IMR-90 (cell line): ENCODE data around the gene TTC3. TPM values are rescaled to one million over a fixed set of nuclear protein-coding genes. Genes with fewer than 3 reads are reported as not detected.

Experiments used
- ATAC-seq: fragments of 200-7000 bp; cut with Tn5 transposase; 2 replicates; pipeline ENCODE4 v1.9.1; 2020; ENCODE audit warnings: low read depth, mild to moderate bottlenecking, moderate library complexity
- BruUV-seq: library from RNA; stranded (reverse); fragments of 400-500 nt; replicated peaks from 2 replicates; lab custom pipeline; 2021; lab: Mats Ljungman, UMichigan
- CTCF ChIA-PET: fragments of 300-600 bp; formaldehyde crosslinking; extraction: SDS; loops from one replicate; lab custom pipeline; 2021; ENCODE audit warnings: antibody characterized with exemption; lab: Yijun Ruan, JAX
- POLR2A ChIA-PET: fragments of 300-600 bp; sonication (Branson Sonifier 250); formaldehyde crosslinking; loops from one replicate; lab custom pipeline; 2022; ENCODE audit warnings: antibody characterized with exemption; ENCODE audit not compliant: unreplicated experiment; lab: Charles Lee
- DNase-seq: peaks from one replicate; pipeline ENCODE4 v3.0.0; 2013
- H2AFZ ChIP-seq: replicated peaks from 2 replicates; pipeline ENCODE3; 2013; ENCODE audit warnings: low read length, mild to moderate bottlenecking; ENCODE audit not compliant: poor library complexity
- H2AK5ac ChIP-seq: 2 replicates; pipeline ENCODE4 v1.6.1; 2013; ENCODE audit warnings: low read depth, low read length, inconsistent platforms
- H2AK9ac ChIP-seq: replicated peaks from 2 replicates; pipeline ENCODE3; 2013; ENCODE audit warnings: mild to moderate bottlenecking, low read depth, low read length, moderate library complexity; ENCODE audit not compliant: poor library complexity
- H2BK120ac ChIP-seq: 2 replicates; pipeline ENCODE4 v1.6.1; 2013; ENCODE audit warnings: low read depth, low read length, inconsistent platforms
- H2BK15ac ChIP-seq: 3 replicates; pipeline ENCODE4 v1.6.1; 2013; ENCODE audit warnings: low read depth, low read length, inconsistent platforms
- H2BK20ac ChIP-seq: 2 replicates; pipeline ENCODE4 v1.6.1; 2013; ENCODE audit warnings: low read depth, mild to moderate bottlenecking, inconsistent platforms, low read length, moderate library complexity
- H2BK5ac ChIP-seq: 2 replicates; pipeline ENCODE4 v1.6.1; 2013; ENCODE audit warnings: mild to moderate bottlenecking, low read depth, low read length, inconsistent platforms; ENCODE audit not compliant: poor library complexity, severe bottlenecking
- H3K14ac ChIP-seq: replicated peaks from 2 replicates; pipeline ENCODE4 v1.6.1; 2013; ENCODE audit warnings: low read depth, low read length, inconsistent platforms
- H3K18ac ChIP-seq: 2 replicates; pipeline ENCODE4 v1.6.1; 2013; ENCODE audit warnings: low read depth, low read length, control low read depth
- H3K23ac ChIP-seq: 2 replicates; pipeline ENCODE4 v1.6.1; 2013; ENCODE audit warnings: low read depth, low read length, inconsistent platforms
- H3K27ac ChIP-seq: 2 replicates; pipeline ENCODE4 v1.5.1; 2013; ENCODE audit warnings: mild to moderate bottlenecking, control low read depth, low read length; ENCODE audit not compliant: insufficient read depth
- H3K27me3 ChIP-seq: 2 replicates; pipeline ENCODE4 v1.6.1; 2013; ENCODE audit warnings: low read length; ENCODE audit not compliant: control insufficient read depth, insufficient read depth
- H3K36me3 ChIP-seq: 2 replicates; pipeline ENCODE4 v1.6.1; 2013; ENCODE audit warnings: low read length, mixed read lengths; ENCODE audit not compliant: control insufficient read depth, insufficient read depth
- H3K4ac ChIP-seq: 2 replicates; pipeline ENCODE4 v1.6.1; 2013; ENCODE audit warnings: low read depth, low read length, inconsistent platforms
- H3K4me1 ChIP-seq: 2 replicates; pipeline ENCODE4 v1.6.1; 2013; ENCODE audit warnings: low read length, mixed read lengths; ENCODE audit not compliant: control insufficient read depth, insufficient read depth
- H3K4me2 ChIP-seq: 2 replicates; pipeline ENCODE4 v1.6.1; 2013; ENCODE audit warnings: low read depth, mild to moderate bottlenecking, control low read depth, low read length, moderate library complexity
- H3K4me3 ChIP-seq: 2 replicates; pipeline ENCODE4 v1.5.1; 2013; ENCODE audit warnings: low read depth, mild to moderate bottlenecking, control low read depth, low read length, moderate library complexity; ENCODE audit not compliant: insufficient read depth
- H3K56ac ChIP-seq: 2 replicates; pipeline ENCODE4 v1.6.1; 2013; ENCODE audit warnings: low read length, inconsistent platforms; ENCODE audit not compliant: insufficient read depth; ENCODE audit errors: extremely low read depth
- H3K79me1 ChIP-seq, 2 experiments: 2 replicates each; pipeline ENCODE4 v1.6.1; 2013; ENCODE audit warnings: low read length in 2 of 2, inconsistent platforms in 1 of 2, low read depth in 1 of 2
- H3K9ac ChIP-seq: 2 replicates; pipeline ENCODE4 v1.6.1; 2013; ENCODE audit warnings: low read depth, low read length, control low read depth
- H3K9me1 ChIP-seq: 2 replicates; pipeline ENCODE4 v1.6.1; 2013; ENCODE audit warnings: low read length, inconsistent platforms; ENCODE audit not compliant: insufficient read depth
- H3K9me3 ChIP-seq: 2 replicates; pipeline ENCODE4 v1.6.1; 2013; ENCODE audit warnings: low read length; ENCODE audit not compliant: control insufficient read depth, insufficient read depth
- H4K20me1 ChIP-seq: 2 replicates; pipeline ENCODE4 v1.6.1; 2013; ENCODE audit warnings: low read length, inconsistent platforms; ENCODE audit not compliant: insufficient read depth
- H4K5ac ChIP-seq: 2 replicates; pipeline ENCODE4 v1.6.1; 2013; ENCODE audit warnings: mild to moderate bottlenecking, low read depth, low read length, control low read depth
- H4K8ac ChIP-seq, 2 experiments: 2 replicates each; pipeline ENCODE4 v1.6.1; 2013; ENCODE audit warnings: low read depth in 2 of 2, low read length in 2 of 2, control low read depth in 1 of 2, inconsistent platforms in 1 of 2
- H4K91ac ChIP-seq: 2 replicates; pipeline ENCODE4 v1.6.1; 2013; ENCODE audit warnings: low read depth, low read length, inconsistent platforms; ENCODE audit not compliant: insufficient read depth
- FOS ChIP-seq: fragments of 150-350 bp; IDR thresholded peaks from 2 replicates; pipeline ENCODE4 v1.6.1; 2016; ENCODE audit warnings: low read depth, low read length
- NFE2L2 ChIP-seq: fragments of 150-350 bp; IDR thresholded peaks from 2 replicates; pipeline ENCODE4 v1.6.1; 2016; ENCODE audit warnings: low read depth, mild to moderate bottlenecking, low read length
- WGBS, 2 experiments: methylation state at CpG; one replicate each; pipeline versions ENCODE4 v1.1.5 to v1.1.7; 2013; ENCODE audit warnings: missing lambda C conversion rate in 2 of 2; ENCODE audit not compliant: insufficient read length in 1 of 2; ENCODE audit errors: extremely low coverage in 2 of 2; 5-methylcytosine and 5-hydroxymethylcytosine counted together
- dilution Hi-C: fragments of 300-500 bp; cut with HindIII; formaldehyde crosslinking; loops from one replicate; pipeline ENCODE4 v1.14.3; 2018; ENCODE audit warnings: low sequenced_read_pairs; ENCODE audit not compliant: unreplicated experiment
- in situ Hi-C: fragments of 300-500 bp; cut with MboI; formaldehyde crosslinking; loops from 3 replicates; pipeline ENCODE4 v1.14.3; 2019; ENCODE audit warnings: low sequenced_read_pairs, inconsistent platforms, mixed read lengths
- intact Hi-C: fragments of 100-400 bp; cut with micrococcal nuclease; formaldehyde crosslinking; loops from 2 replicates; pipeline ENCODE4 v1.10.0; 2022
- polyA plus RNA-seq, 3 experiments: library from polyadenylated mRNA; depleted of rRNA; stranded (reverse); fragments of >200 nt; gene quantifications; 2 replicates each; pipeline ENCODE4 v1.2.3, GENCODE V29; 2012; ENCODE audit warnings: low replicate concordance in 1 of 3
- total RNA-seq: library from RNA; depleted of rRNA; stranded (reverse); fragments of >200 nt; gene quantifications from 2 replicates; pipeline ENCODE4 v1.2.3, GENCODE V29; 2012

Gene TTC3
- total and polyA plus RNA-seq, 2 of the 4 experiments (the other 2 are of a cell fraction) = 96.7 to 293 TPM

- Histone ChIP-seq H3K36me3 (peaks cover 55% of the 10 kb centered on the region), H4K5ac (no peak overlapping the region), H3K79me1 (peaks cover 20 to 24% of the 10 kb centered on the region in 2 experiments), H3K4me2 (no peak overlapping the region), H3K14ac (no peak overlapping the region), H4K8ac (no peak overlapping the region), H2BK20ac (no peak overlapping the region), H2BK5ac (no peak overlapping the region), H3K23ac (no peak overlapping the region), H3K4me3 (no peak overlapping the region), H4K91ac (no peak overlapping the region), H3K56ac (no peak overlapping the region), H2AK5ac (no peak overlapping the region), H3K9ac (no peak overlapping the region), H3K27me3 (no peaks in the 10 kb centered on the region), H4K20me1 (no peaks in the 10 kb centered on the region), H2AK9ac (no peak overlapping the region), H3K9me3 (no peaks in the 10 kb centered on the region), H3K18ac (no peak overlapping the region), H3K4ac (no peak overlapping the region), H2BK120ac (no peak overlapping the region), H2AFZ (no peak overlapping the region), H2BK15ac (no peak overlapping the region), H3K4me1 (0 out of 2 replicates have a peak, but pooled peaks cover 2% of the 10 kb centered on the region), H3K9me1 (peaks cover 4% of the 10 kb centered on the region), H3K27ac (no peak overlapping the region)
- BruUV-seq = no TSS peak
- WGBS, 2 experiments = no CpG with 5 or more reads among the region's 4 CpGs
- TF ChIP-seq FOS (no peak), NFE2L2 (no peak)
- in situ Hi-C loops = no loop called here
- DNase-seq = no peak
- intact Hi-C loops = no loop called here
- dilution Hi-C loops = no loop called here
- ChIA-PET POLR2A (no interaction called here), CTCF (no interaction called here)
- no peak for ATAC-seq
These were observed 120.0 kb downstream of the TTC3 start for GRCh38 chr21:37193006-37193405.
